GM12873 (cell line): Measurements from ENCODE around the gene SGK1.

Experiments used
- TF ChIP-seq, protein P1 (sequence below): IDR thresholded peaks from 2 replicates; pipeline ENCODE4 v1.5.1; 2012; ENCODE audit warnings: low read depth, mild to moderate bottlenecking, moderate library complexity, low read length, control low read depth; ENCODE audit not compliant: insufficient read depth; ENCODE audit errors: missing control alignments

The SGK1 gene

DNA sequence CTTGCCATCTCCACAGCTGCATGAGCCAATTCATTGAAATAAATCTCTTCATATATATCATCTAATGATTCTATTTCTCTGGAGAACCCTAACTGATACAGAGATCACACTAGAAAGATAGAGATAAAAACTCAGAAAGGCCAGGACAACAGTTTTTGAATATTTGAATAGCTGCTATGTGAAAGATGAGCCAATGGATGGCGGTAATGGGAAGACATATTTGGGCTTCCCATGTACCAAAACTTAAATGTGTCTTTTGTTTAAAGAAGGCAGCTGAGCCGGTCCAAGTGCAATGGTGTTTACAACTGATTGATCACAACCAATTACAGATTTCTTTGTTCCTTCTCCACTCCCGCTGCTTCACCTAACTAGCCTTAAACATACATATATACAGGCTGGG, 35.1 kb downstream of the SGK1 start:
- TF ChIP-seq, protein P1, sequence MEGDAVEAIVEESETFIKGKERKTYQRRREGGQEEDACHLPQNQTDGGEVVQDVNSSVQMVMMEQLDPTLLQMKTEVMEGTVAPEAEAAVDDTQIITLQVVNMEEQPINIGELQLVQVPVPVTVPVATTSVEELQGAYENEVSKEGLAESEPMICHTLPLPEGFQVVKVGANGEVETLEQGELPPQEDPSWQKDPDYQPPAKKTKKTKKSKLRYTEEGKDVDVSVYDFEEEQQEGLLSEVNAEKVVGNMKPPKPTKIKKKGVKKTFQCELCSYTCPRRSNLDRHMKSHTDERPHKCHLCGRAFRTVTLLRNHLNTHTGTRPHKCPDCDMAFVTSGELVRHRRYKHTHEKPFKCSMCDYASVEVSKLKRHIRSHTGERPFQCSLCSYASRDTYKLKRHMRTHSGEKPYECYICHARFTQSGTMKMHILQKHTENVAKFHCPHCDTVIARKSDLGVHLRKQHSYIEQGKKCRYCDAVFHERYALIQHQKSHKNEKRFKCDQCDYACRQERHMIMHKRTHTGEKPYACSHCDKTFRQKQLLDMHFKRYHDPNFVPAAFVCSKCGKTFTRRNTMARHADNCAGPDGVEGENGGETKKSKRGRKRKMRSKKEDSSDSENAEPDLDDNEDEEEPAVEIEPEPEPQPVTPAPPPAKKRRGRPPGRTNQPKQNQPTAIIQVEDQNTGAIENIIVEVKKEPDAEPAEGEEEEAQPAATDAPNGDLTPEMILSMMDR = no peak

- TF ChIP-seq, protein P1 = no peak
These were observed 36.5 kb downstream of the SGK1 start for GRCh38 chr6:134281388-134281787.

GRCh38 chr6:134278000-134278399, 39.9 kb downstream of the SGK1 start:
- TF ChIP-seq, protein P1 = no peak

GRCh38 chr6:134272374-134272773, 45.5 kb downstream of the SGK1 start:
- TF ChIP-seq, protein P1 = no peak

GRCh38 chr6:134267917-134268361, 50.0 kb downstream of the SGK1 start:
- TF ChIP-seq, protein P1 = no peak

DNA sequence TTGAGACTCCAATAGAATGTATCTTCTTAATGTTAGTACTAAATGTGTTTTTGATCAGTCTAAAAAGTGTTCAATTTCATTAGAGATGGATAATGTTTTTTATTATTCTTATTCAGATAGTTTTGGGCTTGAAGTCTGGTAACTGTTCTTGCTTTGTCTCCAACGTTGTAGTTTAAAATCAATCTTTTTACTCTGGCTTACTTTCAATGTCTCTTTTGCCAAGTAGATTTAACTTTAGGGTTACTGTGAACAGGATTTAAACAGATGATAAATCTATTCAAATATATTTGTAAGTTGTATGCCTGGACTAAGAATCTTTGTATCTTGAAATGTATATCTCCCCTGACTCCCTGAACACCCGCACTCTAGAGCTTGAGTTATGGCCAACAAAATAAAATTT, 51.1 kb downstream of the SGK1 start:
- TF ChIP-seq, protein P1 = no peak

- TF ChIP-seq, protein P1 = no peak
These were observed 56.1 kb downstream of the SGK1 start for GRCh38 chr6:134261766-134262165.
